ENCODE measurements around the gene ADCY6. TPM values are rescaled to one million over a fixed set of nuclear protein-coding genes. Genes with fewer than 3 reads are reported as not detected.

ADCY6 gene
- total RNA-seq, 1 experiment from 2014 or later: 31.1 TPM

DNA sequence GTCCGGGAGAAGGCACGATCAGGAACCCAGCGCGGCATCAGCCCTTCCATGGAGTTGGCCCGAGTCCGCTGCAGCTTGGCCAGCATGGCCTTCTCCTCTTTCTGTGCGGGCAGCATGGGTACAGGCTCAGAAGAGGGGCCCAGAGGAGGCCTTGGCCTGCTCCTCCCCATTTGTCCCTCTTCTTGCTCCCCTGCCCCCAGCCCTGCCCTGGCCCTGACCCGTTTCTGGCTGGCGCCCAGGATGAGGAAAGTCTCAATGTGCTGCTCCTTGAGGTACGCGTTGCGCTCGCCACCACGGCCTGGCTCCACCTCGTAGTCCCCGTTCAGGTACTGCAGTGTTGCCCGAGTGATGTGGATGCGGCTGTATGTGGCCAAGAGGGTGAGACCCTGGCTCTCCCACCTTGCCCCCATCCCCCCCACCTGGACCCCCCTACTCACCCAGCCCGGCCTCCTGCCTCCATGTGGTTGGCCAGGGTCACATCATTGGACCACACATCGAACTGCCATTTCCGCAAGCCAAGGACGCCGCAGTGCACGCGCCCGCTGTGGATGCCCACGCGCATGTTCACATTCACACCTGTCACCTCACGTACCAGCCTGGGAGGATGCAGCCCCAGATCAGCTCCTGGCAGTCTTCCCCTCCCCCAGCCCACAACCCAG lies 12.8 kb downstream of the ADCY6 start:
- Histone ChIP-seq H2BK20ac (ENCODE audit: low read depth, low read length, poor library complexity, severe bottlenecking) (no peak overlapping the region), H2AFZ (ENCODE audit: low read length) (no peak overlapping the region), H2BK12ac (ENCODE audit: insufficient read length, low read depth, low read length) (no peak overlapping the region), H3K4me1 (ENCODE audit: insufficient read depth, low read length) (peaks cover 4% of the 10 kb centered on the region; the same call in 1 of the 2 replicates), H4K8ac (replicated peaks; ENCODE audit: insufficient read length, low read depth, low read length) (no peak overlapping the region), H3K27ac (ENCODE audit: insufficient read length, low read depth, low read length) (no peak overlapping the region), H2BK5ac (ENCODE audit: insufficient read length, low read length) (no peak overlapping the region), H3K79me2 (ENCODE audit: insufficient read depth, low read length) (no peaks in the 10 kb centered on the region), H2AK5ac (ENCODE audit: insufficient read length, low read length) (no peak overlapping the region), H4K91ac (ENCODE audit: insufficient read length, low read depth, low read length) (no peak overlapping the region), H4K20me1 (ENCODE audit: control insufficient read depth, insufficient read depth, insufficient read length) (no peaks in the 10 kb centered on the region), H2BK15ac (ENCODE audit: low read depth, low read length) (no peak overlapping the region), H3T11ph (ENCODE audit: low read length) (no peak overlapping the region), H3K79me1 (ENCODE audit: insufficient read depth, low read depth, low read length, poor library complexity, severe bottlenecking) (no peaks in the 10 kb centered on the region), H3K23ac (ENCODE audit: insufficient read length, low read depth, low read length) (no peak overlapping the region), H3K18ac (ENCODE audit: insufficient read length, low read depth, low read length) (no peak overlapping the region), H3K4ac (ENCODE audit: low read depth, low read length) (no peak overlapping the region), H3K27me3 (ENCODE audit: insufficient read depth, low read length) (no peaks in the 10 kb centered on the region), H3K23me2 (ENCODE audit: insufficient read length, low read depth, low read length, poor library complexity, severe bottlenecking) (no peaks in the 10 kb centered on the region), H3K56ac (ENCODE audit: insufficient read length, low read depth, low read length) (no peak overlapping the region), H2BK120ac (ENCODE audit: low read depth, low read length, poor library complexity, severe bottlenecking) (no peak overlapping the region), H3K9ac (ENCODE audit: extremely low read depth, insufficient read length, low read length) (no peak overlapping the region), H3K4me2 (ENCODE audit: insufficient read depth, insufficient read length, low read length) (no peak overlapping the region), H4K5ac (ENCODE audit: insufficient read length, low read depth, low read length) (no peak overlapping the region), H3K14ac (ENCODE audit: insufficient read depth, low read length) (no peak overlapping the region), H3K9me3 (ENCODE audit: control insufficient read depth, low read depth, low read length) (no peaks in the 10 kb centered on the region)
- Mint-ChIP-seq H3K4me1 (peaks cover 25 to 30% of the 10 kb centered on the region in 2 experiments), H3K36me3 (ENCODE audit: insufficient read depth in 1 of 3, low read depth in 3 of 3) (peaks cover 21 to 60% (median 53%) of the 10 kb centered on the region in 3 experiments; a peak in 6 of 7 replicates), H3K9me3 (no peaks in the 10 kb centered on the region), H3K4me3 (no peak overlapping the region), H3K27ac (no peak overlapping the region; a peak in 1 of 7 replicates), H3K27me3 (ENCODE audit: low read depth) (no peaks in the 10 kb centered on the region; the same call in 1 of the 2 replicates)
- TF ChIP-seq, protein P1, sequence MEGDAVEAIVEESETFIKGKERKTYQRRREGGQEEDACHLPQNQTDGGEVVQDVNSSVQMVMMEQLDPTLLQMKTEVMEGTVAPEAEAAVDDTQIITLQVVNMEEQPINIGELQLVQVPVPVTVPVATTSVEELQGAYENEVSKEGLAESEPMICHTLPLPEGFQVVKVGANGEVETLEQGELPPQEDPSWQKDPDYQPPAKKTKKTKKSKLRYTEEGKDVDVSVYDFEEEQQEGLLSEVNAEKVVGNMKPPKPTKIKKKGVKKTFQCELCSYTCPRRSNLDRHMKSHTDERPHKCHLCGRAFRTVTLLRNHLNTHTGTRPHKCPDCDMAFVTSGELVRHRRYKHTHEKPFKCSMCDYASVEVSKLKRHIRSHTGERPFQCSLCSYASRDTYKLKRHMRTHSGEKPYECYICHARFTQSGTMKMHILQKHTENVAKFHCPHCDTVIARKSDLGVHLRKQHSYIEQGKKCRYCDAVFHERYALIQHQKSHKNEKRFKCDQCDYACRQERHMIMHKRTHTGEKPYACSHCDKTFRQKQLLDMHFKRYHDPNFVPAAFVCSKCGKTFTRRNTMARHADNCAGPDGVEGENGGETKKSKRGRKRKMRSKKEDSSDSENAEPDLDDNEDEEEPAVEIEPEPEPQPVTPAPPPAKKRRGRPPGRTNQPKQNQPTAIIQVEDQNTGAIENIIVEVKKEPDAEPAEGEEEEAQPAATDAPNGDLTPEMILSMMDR (conservative IDR thresholded peaks at IDR 0.05): no peak
- DNase-seq: no peak
- WGBS (ENCODE audit: extremely low coverage, insufficient read length, low lambda C conversion rate): no CpG with 5 or more reads among the region's 29 CpGs
